Measurements from ENCODE around the gene CYS1.

DNA sequence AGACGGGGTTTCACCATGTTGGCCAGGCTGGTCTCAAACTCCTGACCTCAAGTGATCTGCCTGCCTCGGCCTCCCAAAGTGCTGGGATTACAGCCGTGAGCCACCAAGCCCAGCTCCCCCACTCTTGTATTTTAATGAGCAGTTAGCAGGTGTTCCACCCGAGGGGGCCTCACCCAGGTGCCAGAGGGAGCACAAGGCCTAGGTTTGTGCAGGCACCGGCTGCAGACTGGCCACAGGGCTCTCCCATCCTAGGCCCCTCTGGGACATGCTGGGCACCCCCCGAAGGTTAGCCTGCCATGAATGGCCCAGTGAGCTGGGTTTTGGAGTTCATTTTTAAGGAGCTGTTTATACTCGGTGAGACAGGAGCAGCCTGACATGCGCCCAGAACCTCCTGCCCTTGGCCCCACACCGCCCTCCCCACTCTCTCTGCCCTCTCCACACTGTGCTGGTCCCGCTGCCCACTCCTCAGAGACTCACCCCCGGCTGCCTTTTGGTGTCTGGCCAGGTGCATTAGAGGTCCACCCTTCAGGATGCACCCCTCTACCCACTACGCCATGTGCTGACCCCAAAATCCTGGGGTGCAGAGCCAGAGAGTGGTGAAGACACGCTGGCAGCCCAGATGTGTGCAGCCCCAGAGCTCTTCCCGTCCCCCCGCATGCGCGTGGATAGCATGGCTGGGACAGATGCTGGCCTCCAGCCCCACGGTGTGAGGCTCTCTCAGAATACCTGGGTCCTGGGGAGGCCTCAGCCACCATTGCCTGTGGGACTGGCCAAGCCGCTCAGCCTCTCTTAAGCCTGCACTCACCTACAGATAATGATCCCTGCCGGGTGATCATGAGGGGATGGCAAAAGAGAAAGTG lies 48.1 kb downstream of the CYS1 start:
- TF ChIP-seq POLR2AphosphoS5 (IDR thresholded peaks at IDR 0.05): no peak
- TF ChIP-seq CTCF (IDR thresholded peaks at IDR 0.05; ENCODE audit: poor library complexity, severe bottlenecking): no peak
- TF ChIP-seq RAD21 (conservative IDR thresholded peaks at IDR 0.05): no peak
- TF ChIP-seq EZH2 (IDR thresholded peaks at IDR 0.05; ENCODE audit: borderline replicate concordance, insufficient read depth, low read length, poor library complexity, severe bottlenecking): no peak
- no peak for TF ChIP-seq MXI1 (conservative IDR thresholded peaks at IDR 0.05; ENCODE audit: poor library complexity, severe bottlenecking)
- TF ChIP-seq SMC3 (conservative IDR thresholded peaks at IDR 0.05; ENCODE audit: poor library complexity): no peak

Data from neural cell (in vitro differentiated cells).